GM19035 (cell line): ENCODE data around the gene P2RX7.
"Not testable (repeated sequence)": the region's sequence is repeated elsewhere in the genome, so short reads cannot be mapped to it uniquely, and the experiment has no call there.

Source experiments
- ATAC-seq: cut with Tn5 transposase; IDR thresholded peaks from one replicate; pipeline ENCODE4 v1.9.1; 2021; ENCODE audit not compliant: unreplicated experiment

Gene P2RX7

GRCh38 chr12:121133838-121134237, 1.2 kb downstream of the P2RX7 start:
- ATAC-seq: no peak

- no peak for ATAC-seq
Observed at GRCh38 chr12:121135320-121135719, 2.6 kb downstream of the P2RX7 start.

DNA sequence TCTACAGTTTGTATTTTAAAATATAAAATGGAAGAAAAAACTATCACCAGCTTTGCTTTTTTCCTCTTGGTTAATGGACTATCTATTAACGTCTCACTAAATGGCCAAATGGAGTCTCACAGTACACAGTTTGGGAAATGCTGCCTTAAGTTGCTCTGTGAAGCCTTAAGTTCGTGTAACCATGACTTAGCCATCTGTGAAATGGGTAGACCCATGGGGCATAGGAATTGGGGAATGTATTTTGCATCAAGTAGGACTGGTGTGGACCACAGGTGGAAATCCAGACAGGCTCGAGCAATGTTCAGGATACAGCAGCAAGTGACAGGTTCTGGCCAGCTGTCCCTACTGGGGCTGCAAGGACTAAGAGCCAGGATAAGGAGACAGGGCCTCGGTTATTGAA, 4.8 kb downstream of the P2RX7 start:
- ATAC-seq: no peak

DNA sequence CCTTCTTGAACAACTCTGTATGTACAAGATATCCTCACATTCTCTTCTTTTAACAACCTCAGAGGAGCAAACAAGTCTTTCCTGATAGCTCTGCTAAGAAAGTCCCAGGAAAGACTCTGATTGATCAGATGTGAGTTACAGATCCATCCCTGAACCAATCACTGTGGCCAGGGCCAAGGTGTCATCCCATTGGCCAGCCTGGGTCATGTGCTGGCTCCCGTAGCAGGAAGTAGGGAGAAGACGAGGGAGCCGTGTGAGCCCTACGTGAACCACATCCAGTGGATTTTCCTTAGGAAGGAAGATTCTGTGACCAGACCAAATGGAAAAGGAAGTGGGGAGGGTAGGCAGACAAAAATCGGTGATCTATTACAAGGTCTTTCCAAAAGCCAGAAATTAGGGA, 5.6 kb downstream of the P2RX7 start:
- no peak for ATAC-seq

DNA sequence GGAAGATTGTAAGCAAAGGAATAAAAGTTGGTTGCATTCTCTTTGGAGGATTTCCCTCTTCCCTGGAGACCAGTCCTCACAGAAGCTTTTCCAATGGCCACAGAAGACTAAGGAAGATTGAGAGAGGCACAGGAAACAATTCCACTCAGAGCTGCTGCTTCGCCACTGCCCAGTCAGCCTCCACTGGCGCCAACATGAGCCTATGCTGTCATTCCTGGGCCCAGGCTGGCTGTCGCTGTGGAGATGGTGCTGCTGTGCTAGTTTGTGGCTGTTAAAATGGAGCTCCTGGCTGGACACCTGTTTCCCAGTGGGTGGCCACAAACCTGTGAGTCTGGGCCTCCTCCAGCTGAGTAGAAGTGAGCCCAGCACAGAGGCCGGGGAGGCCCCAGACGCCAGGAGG, 6.6 kb downstream of the P2RX7 start:
- ATAC-seq: no peak

DNA sequence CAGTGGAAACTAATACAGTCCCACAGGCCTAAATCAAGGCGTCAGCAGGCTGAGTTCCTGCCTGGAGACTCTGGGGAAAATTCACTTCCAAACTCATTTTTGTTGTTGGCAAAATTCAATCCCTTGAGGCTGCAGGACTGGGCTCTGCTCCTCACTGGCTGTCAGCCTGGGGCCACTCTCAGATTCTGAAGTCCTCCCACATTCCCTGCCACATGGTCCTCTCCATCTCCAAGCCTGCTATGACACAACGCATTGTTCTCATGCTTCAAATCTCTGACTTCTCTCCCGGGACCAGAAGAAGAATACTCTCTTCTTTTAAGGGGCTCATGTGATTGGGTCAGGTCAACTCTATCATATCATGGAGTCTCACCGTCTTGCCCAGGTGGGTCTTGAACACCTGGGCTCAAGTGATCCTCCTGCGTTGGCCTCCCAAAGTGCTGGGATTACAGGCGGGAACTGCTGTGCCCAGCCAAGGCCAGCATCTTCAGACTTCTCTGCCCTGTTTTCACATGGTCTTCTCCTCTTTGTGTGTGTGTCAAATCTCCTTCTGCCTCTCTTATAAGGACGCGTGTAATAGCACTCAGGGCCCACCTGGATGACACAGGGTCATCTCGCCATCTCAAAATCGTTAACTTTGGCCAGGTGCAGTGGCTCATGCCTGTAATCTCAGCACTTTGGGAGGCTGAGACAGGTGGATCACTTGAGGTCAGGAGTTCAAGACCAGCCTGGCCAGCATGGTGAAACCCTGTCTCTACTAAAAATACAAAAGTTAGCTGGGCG, 9.7 kb downstream of the P2RX7 start:
- no peak for ATAC-seq

DNA sequence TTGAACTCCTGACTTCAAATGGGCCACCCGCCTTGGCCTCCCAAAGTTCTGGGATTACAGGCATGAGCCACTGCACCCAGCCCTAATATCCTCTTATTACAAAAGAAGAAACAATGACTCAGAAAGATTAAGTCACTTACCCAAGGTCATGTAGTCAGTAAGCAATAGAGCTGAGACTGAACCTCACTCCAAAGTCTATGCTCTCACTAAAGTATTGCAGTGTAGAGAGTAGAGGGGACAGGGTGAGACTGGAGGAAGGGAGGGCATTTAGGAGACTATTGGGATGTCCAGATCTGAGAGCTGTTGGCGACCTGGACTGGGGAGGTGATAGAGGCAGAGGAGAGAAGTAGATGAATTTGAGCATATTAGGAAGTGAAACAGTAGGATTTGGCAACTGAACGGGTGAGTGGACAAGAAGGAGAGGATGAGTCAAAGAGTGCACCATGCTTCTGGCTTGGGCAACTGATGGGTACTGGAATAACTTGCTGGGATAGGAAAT, 11.8 kb downstream of the P2RX7 start:
- no peak for ATAC-seq

- no peak for ATAC-seq
Observed at GRCh38 chr12:121145221-121145620, 12.5 kb downstream of the P2RX7 start.

GRCh38 chr12:121149289-121149688, 16.6 kb downstream of the P2RX7 start:
- not testable (repeated sequence) for ATAC-seq

DNA sequence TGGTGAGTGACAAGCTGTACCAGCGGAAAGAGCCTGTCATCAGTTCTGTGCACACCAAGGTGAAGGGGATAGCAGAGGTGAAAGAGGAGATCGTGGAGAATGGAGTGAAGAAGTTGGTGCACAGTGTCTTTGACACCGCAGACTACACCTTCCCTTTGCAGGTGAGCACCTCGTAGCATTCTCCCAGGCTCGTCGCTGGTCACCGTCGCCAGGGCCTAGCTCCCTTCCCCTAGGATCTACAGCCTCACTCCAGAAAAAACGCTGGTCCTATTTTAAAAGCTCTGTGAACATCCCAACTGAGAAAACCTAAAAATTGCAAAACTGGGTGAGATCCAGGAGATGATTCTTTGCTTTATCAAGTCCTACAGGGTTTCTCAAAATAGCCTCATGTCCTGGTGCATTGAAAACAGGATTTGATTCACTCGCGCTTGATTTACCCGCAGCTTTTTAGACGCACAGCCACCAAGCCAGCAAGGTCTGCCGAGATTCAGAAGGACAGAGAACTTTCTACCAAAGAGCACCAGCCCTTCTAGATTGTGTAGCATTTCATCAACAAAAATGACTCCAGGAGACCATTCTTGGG, 22.2 kb downstream of the P2RX7 start:
- ATAC-seq: no peak

- ATAC-seq: no peak
Observed at GRCh38 chr12:121156365-121156764, 23.7 kb downstream of the P2RX7 start.

GRCh38 chr12:121158085-121158484, 25.4 kb downstream of the P2RX7 start:
- no peak for ATAC-seq

DNA sequence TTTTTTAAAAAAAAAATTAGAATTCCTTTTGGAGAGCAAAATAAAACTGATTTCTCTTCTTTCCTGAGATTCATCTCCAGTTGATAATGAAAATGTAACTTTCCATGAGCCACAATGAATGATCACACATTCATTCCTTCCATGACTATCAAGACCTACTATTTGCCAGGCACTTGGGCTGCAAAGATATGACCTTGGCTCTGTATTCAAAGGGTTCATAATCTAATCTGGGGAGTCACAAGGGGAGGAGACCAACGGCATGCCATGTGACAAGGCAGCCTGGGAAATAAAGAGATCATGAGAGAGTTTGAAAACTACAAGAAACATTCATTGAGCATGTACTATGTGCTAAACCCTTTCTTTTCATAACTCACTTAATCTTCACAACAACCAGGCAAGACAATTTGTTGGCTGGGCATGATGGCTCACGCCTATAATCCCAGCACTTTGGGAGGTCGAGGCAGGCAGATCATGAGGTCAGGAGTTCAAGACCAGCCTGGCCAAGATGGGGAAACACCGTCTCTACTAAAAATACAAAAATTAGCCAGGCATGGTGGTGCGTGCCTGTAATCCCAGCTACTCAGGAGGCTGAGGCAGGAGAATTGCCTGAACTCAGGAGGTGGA, 26.2 kb downstream of the P2RX7 start:
- ATAC-seq: not testable (repeated sequence)

- no peak for ATAC-seq
Observed at GRCh38 chr12:121159467-121160307, 27.0 kb downstream of the P2RX7 start.

GRCh38 chr12:121162384-121162783, 29.7 kb downstream of the P2RX7 start:
- no peak for ATAC-seq

GRCh38 chr12:121162985-121163384, 30.3 kb downstream of the P2RX7 start:
- no peak for ATAC-seq

GRCh38 chr12:121164839-121165238, 32.2 kb downstream of the P2RX7 start:
- ATAC-seq: not testable (repeated sequence)

DNA sequence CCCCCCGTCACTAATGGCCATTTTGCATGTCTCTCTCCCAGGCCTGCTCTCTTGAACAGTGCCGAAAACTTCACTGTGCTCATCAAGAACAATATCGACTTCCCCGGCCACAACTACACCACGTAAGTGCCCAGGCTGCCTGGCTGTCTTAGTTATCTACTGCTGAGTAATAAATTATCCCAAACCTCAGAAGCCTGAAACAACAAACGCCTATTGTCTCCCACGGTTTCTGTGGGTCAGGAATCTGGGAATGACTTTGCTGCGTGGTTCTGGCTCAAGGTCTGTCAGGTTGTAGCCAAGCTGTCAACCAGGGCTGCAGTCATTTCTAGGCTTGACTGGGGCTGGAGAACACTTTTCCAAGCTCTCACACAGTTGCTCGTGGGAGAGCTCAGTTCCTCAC, 32.6 kb downstream of the P2RX7 start:
- no peak for ATAC-seq

DNA sequence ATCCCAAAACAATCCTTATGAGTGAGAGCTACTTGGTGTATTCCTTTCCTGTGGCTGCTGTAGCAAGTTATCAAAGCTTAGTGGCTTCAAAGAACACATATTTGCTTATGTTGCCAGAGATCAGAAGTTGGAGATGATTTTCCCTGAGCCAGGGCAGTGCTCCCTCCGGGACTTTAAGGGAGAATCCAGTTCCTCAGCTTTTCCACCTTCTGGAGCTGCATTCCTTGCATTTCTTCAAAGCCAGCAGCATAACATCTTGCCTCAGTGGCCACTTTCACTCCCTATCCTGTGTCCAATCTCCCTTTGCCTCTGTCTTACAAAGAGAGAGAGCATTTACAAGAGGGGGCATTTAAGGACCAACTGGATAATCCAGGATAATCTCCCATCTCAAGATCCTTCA, 33.7 kb downstream of the P2RX7 start:
- ATAC-seq: no peak

GRCh38 chr12:121167232-121167820, 34.6 kb downstream of the P2RX7 start:
- no peak for ATAC-seq

DNA sequence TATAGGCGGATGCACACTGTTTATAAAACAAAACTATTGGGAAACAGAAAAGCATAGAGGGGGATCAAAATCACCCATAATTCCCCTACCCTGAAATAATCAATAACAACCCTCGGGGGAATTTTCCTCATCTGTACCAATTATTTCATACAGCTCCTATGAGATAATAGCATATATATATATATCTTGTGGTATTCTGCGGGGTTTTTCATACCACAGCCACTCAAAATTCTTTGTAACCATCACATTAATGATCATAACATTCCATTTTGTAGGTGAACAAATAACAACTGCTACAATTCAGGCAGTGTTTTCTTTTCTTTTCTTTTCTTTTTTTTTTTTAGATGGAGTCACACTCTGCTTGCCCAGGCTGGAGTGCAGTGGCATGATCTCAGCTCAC, 35.3 kb downstream of the P2RX7 start:
- no peak for ATAC-seq
